HAP-1 (cell line): Measurements from ENCODE around the gene RAI2.

Source experiments
- DNase-seq, 2 experiments: peaks; one replicate each; pipeline ENCODE4 v3.0.0-alpha.2; 2016 to 2020; ENCODE audit warnings: low spot score in 2 of 2
- H3K27me3 ChIP-seq: fragments of 250-450 bp; sonication (Bioruptor Pico); 2 replicates; pipeline ENCODE4 v1.5.1; 2020; ENCODE audit warnings: low read depth, mild to moderate bottlenecking, moderate library complexity
- H3K36me3 ChIP-seq: fragments of 250-450 bp; sonication (Bioruptor Pico); replicated peaks from 2 replicates; pipeline ENCODE4 v1.5.1; 2020; ENCODE audit warnings: mild to moderate bottlenecking
- H3K4me1 ChIP-seq: fragments of 250-450 bp; sonication (Bioruptor Pico); 2 replicates; pipeline ENCODE4 v1.5.1; 2020; ENCODE audit warnings: mild to moderate bottlenecking
- H3K4me3 ChIP-seq: fragments of 250-450 bp; sonication (Bioruptor Pico); 2 replicates; pipeline ENCODE4 v1.5.1; 2020; ENCODE audit warnings: mild to moderate bottlenecking, moderate library complexity
- H3K9me3 ChIP-seq: fragments of 250-450 bp; sonication (Bioruptor Pico); 2 replicates; pipeline ENCODE4 v1.5.1; 2020; ENCODE audit warnings: mild to moderate bottlenecking, moderate library complexity
- in situ Hi-C: fragments of 300-500 bp; cut with MboI; formaldehyde crosslinking; loops from 3 replicates; pipeline ENCODE4 v1.14.3; 2020; ENCODE audit warnings: low sequenced_read_pairs, inconsistent platforms, mixed read lengths

RAI2 gene

DNA sequence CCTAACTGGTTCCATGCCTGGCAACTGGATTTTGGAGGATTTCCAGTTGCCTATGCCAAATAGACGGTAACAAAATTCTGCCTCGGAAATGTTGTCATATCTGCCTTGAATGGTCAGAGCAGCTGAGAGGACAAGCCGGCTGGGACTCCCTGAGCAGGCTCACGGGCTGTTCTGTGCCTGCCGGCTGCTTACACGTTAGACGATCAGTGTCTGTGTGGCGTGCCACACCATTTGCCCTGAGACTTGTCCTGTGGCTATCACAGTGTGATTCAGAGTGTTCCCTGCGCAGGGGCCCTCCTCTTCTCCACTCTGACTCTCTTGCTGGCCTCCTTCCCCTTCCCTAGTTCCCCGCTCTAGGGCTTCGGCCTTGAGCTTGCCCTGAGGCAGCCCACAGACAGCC, 42.4 kb downstream of the RAI2 start:
- no peak overlapping the region for H3K4me3 ChIP-seq
- in situ Hi-C loops = no loop called here
- H3K36me3 ChIP-seq = no peaks in the 10 kb centered on the region
- DNase-seq = no peak
- no peaks in the 10 kb centered on the region for H3K27me3 ChIP-seq
- no peaks in the 10 kb centered on the region for H3K4me1 ChIP-seq
- no peaks in the 10 kb centered on the region for H3K9me3 ChIP-seq

DNA sequence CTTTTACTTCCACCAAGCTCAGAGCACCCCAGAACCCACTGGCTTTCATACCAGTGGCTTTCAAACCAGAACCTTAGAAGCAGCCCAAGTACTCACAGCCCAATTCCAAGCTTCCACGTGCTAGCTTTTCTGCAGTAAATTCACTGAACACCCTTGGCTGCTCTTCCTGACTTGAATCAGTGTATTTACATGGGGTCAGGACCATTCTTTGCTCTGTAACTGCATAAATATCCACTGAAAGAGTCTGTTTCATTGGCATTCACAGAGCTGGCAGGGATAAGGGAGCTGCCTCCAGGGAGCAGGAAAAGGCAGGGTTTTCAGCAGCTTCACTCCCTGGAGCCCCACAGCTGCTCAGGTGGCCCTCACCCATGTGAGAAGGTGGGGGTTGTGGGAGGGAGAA, 43.8 kb downstream of the RAI2 start:
- Histone ChIP-seq H3K4me1 (no peaks in the 10 kb centered on the region), H3K4me3 (no peak overlapping the region), H3K36me3 (no peaks in the 10 kb centered on the region), H3K9me3 (no peaks in the 10 kb centered on the region), H3K27me3 (no peaks in the 10 kb centered on the region)
- no peak for DNase-seq
- in situ Hi-C loops = no loop called here

- no peaks in the 10 kb centered on the region for H3K9me3 ChIP-seq
- no peaks in the 10 kb centered on the region for H3K27me3 ChIP-seq
- no peak overlapping the region for H3K4me3 ChIP-seq
- in situ Hi-C loops = no loop called here
- no peaks in the 10 kb centered on the region for H3K4me1 ChIP-seq
- DNase-seq = no peak
- H3K36me3 ChIP-seq = no peaks in the 10 kb centered on the region
Measured at GRCh38 chrX:17814557-17814956, 46.5 kb downstream of the RAI2 start.

DNA sequence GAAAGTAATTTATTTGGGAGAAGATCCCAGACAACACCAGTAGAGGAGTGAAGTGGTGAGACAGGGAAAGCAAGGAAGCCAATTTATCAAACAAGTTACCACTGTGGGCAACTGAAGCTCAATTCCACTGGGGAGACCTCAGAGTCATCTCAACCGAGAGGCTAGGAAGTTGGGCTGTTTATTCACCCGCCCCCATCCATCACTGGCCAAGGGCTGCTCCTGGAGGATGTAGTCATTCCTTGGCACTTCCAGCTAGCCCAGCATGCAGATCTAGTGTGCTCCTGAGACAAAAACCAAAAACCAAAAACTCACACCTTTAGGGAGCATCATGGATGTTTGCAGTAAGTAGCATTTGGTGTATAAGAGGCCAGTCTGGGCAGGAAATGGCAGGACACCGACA, 47.0 kb downstream of the RAI2 start:
- H3K9me3 ChIP-seq = no peaks in the 10 kb centered on the region
- no peaks in the 10 kb centered on the region for H3K36me3 ChIP-seq
- in situ Hi-C loops = no loop called here
- H3K4me3 ChIP-seq = no peak overlapping the region
- DNase-seq = no peak
- no peaks in the 10 kb centered on the region for H3K27me3 ChIP-seq
- H3K4me1 ChIP-seq = no peaks in the 10 kb centered on the region

DNA sequence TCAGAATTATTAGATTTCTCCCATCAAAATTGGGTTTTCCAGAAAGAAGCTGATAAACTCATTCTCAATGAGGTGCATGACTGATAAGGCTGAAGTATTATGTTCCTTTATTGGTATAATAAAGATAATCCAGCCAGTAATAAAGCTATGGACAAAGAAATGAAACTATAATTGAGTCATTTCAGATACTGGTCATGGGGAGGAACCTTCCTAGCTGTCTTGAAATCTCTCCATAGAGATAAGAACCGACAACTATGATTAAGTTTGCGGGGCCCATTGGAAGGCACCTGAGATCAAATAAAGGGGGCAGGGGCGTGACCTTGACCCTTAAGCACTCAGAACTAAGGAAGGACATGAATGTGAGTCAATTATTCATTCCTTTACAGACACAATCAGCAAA, 47.8 kb downstream of the RAI2 start:
- H3K4me3 ChIP-seq = no peak overlapping the region
- no peaks in the 10 kb centered on the region for H3K4me1 ChIP-seq
- no peak for DNase-seq
- in situ Hi-C loops = no loop called here
- H3K36me3 ChIP-seq = no peaks in the 10 kb centered on the region
- no peaks in the 10 kb centered on the region for H3K9me3 ChIP-seq
- H3K27me3 ChIP-seq = no peaks in the 10 kb centered on the region

DNA sequence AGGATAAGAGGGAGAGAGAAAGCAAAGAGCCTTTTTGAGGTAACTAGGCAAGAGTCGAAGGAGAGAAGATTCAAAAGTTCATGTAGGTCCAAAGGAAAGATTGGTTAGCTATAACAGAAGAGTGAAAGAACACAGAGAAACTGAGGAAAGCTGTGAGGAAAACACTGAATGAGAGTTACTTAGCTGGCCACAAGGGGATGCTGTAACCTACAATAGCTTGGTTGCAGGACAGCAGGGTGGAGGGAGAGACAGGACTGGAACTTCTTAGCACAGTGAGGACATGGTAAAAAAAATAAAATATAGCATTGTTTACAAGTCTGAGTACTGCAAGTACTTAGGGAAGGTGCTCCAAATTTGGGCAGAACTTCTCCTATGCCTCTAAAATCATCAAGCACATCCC, 48.3 kb downstream of the RAI2 start:
- peak in 1 of 2 experiments; percentile 5 for DNase-seq
- no peak overlapping the region for H3K4me3 ChIP-seq
- H3K27me3 ChIP-seq = no peaks in the 10 kb centered on the region
- H3K9me3 ChIP-seq = no peaks in the 10 kb centered on the region
- H3K4me1 ChIP-seq = no peaks in the 10 kb centered on the region
- H3K36me3 ChIP-seq = no peaks in the 10 kb centered on the region
- in situ Hi-C loops = no loop called here

GRCh38 chrX:17809984-17810383, 51.1 kb downstream of the RAI2 start:
- in situ Hi-C loops = no loop called here

GRCh38 chrX:17809273-17809672, 51.8 kb downstream of the RAI2 start:
- DNase-seq = no peak
- Histone ChIP-seq H3K27me3 (no peaks in the 10 kb centered on the region), H3K9me3 (no peaks in the 10 kb centered on the region), H3K36me3 (no peaks in the 10 kb centered on the region), H3K4me1 (no peaks in the 10 kb centered on the region), H3K4me3 (no peak overlapping the region)
- in situ Hi-C loops = no loop called here

More at GRCh38 chrX:17809984-17810383, 51.1 kb downstream of the RAI2 start:
- DNase-seq = no peak
- Histone ChIP-seq H3K36me3 (no peaks in the 10 kb centered on the region), H3K9me3 (no peaks in the 10 kb centered on the region), H3K27me3 (no peaks in the 10 kb centered on the region), H3K4me1 (no peaks in the 10 kb centered on the region), H3K4me3 (no peak overlapping the region)

DNA sequence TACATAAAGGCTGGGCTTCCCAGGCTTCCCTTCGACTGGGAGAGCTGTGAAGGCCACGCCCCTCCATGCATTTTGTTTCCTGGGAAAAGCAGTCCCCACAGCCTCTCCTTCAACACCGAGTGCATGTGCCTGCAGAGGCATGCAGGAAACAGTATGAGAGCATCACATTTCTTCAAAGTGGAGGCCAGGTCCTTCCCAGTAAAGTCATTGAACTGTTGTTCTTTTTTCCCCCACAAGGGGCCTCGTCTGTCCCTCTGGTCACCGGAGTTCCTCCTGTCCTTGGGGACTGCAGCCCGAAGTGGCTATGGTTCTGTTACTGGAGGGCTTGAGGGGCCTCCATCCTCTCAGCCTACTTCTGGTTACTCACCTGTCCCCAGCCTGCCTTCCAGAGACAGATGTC, 56.0 kb downstream of the RAI2 start:
- H3K4me1 ChIP-seq = no peaks in the 10 kb centered on the region
- peak; percentile 3 to 22 for DNase-seq
- in situ Hi-C loops = no loop called here
- H3K4me3 ChIP-seq = no peak overlapping the region
- no peaks in the 10 kb centered on the region for H3K36me3 ChIP-seq
- H3K9me3 ChIP-seq = no peaks in the 10 kb centered on the region
- no peaks in the 10 kb centered on the region for H3K27me3 ChIP-seq

DNA sequence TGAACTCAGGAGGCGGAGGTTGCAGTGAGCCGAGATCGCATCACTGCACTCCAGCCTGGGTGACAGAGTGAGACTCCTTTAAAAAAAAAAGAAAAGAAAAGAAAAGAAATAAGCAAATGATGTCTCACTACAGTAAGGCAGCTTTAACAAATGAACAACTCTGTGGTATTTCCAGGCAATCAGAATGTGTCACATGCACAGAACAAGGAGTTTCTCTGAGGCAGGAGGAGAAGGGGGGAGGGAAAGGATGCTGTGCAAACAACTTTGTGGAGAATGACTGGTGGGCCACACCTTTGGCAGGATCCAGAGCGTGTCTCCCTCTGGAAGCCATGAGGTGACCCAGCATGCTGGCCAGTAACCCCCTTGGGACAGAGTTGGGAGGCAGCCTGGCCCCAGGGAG, 57.6 kb downstream of the RAI2 start:
- no peaks in the 10 kb centered on the region for H3K9me3 ChIP-seq
- in situ Hi-C loops = no loop called here

GRCh38 chrX:17802756-17803155, 58.3 kb downstream of the RAI2 start:
- Histone ChIP-seq H3K36me3 (no peaks in the 10 kb centered on the region), H3K27me3 (0 out of 2 replicates have a peak, but pooled peaks cover 2% of the 10 kb centered on the region), H3K4me3 (no peak overlapping the region), H3K9me3 (no peaks in the 10 kb centered on the region), H3K4me1 (no peaks in the 10 kb centered on the region)
- no peak for DNase-seq
- in situ Hi-C loops = no loop called here

More for the DNA sequence above, 57.6 kb downstream of the RAI2 start:
- H3K36me3 ChIP-seq = no peaks in the 10 kb centered on the region
- no peak for DNase-seq
- no peak overlapping the region for H3K4me3 ChIP-seq
- no peaks in the 10 kb centered on the region for H3K4me1 ChIP-seq
- 0 out of 2 replicates have a peak, but pooled peaks cover 2% of the 10 kb centered on the region for H3K27me3 ChIP-seq

- in situ Hi-C loops = no loop called here
- no peak overlapping the region for H3K4me3 ChIP-seq
- no peaks in the 10 kb centered on the region for H3K4me1 ChIP-seq
- H3K9me3 ChIP-seq = no peaks in the 10 kb centered on the region
- H3K27me3 ChIP-seq = 0 out of 2 replicates have a peak, but pooled peaks cover 2% of the 10 kb centered on the region
- DNase-seq = no peak
- H3K36me3 ChIP-seq = no peaks in the 10 kb centered on the region
Measured at GRCh38 chrX:17801431-17801830, 59.7 kb downstream of the RAI2 start.

DNA sequence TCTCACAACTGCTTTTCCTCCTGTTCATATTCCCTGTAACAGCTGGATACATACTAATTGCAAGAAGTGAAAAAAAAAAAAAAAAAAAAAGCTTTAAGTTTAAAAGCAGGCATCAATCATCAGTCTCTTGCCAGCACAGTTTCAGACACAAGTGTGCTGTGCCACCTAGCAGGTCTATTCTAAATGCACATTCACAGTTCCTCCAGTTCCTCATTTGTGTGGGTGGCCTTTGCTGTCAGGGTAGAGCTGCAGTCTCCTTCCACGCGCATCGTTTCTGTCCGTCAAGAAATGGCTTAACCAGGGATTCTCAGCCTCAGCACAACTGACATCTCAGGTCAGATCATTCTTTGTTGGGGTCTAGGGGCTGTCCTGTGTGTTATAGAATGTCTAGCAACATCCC, 62.2 kb downstream of the RAI2 start:
- Histone ChIP-seq H3K36me3 (no peaks in the 10 kb centered on the region), H3K4me3 (no peak overlapping the region), H3K9me3 (no peaks in the 10 kb centered on the region), H3K4me1 (no peaks in the 10 kb centered on the region), H3K27me3 (0 out of 2 replicates have a peak, but pooled peaks cover 2% of the 10 kb centered on the region)
- in situ Hi-C loops = no loop called here
- no peak for DNase-seq

GRCh38 chrX:17792826-17793225, 68.3 kb downstream of the RAI2 start:
- H3K4me1 ChIP-seq = no peaks in the 10 kb centered on the region
- in situ Hi-C loops = no loop called here
- no peak for DNase-seq
- no peaks in the 10 kb centered on the region for H3K9me3 ChIP-seq
- H3K36me3 ChIP-seq = no peaks in the 10 kb centered on the region
- H3K4me3 ChIP-seq = no peak overlapping the region
- no peaks in the 10 kb centered on the region for H3K27me3 ChIP-seq

- Histone ChIP-seq H3K36me3 (no peaks in the 10 kb centered on the region), H3K4me3 (no peak overlapping the region), H3K4me1 (peaks cover 3% of the 10 kb centered on the region; the same call in 1 of the 2 replicates), H3K27me3 (no peaks in the 10 kb centered on the region), H3K9me3 (no peaks in the 10 kb centered on the region)
- peak in 1 of 2 experiments; percentile 13 for DNase-seq
- in situ Hi-C loops = no loop called here
Measured at GRCh38 chrX:17788956-17789562, 72.0 kb downstream of the RAI2 start.
